Heart left ventricle (tissue), 13 donors: ENCODE measurements around the gene CDKN2B.

Experiments used
- CTCF ChIP-seq, 12 donors: fragments of 200-600 bp; sonication (generic) in 4 of 12; IDR thresholded peaks; one replicate each; pipeline versions ENCODE4 v1.5.0 to v1.8.0; 2018 to 2022; ENCODE audit warnings: antibody characterized with exemption in 12 of 12, mild to moderate bottlenecking in 5 of 12
- POLR2A ChIP-seq, 2 donors: fragments of 450-650 bp; IDR thresholded peaks; one replicate each; pipeline ENCODE4 v1.6.1; 2017; ENCODE audit warnings: antibody characterized with exemption in 2 of 2, mild to moderate bottlenecking in 2 of 2, moderate library complexity in 2 of 2
- donor health status: ischemic (EF 13 %, LVEDD 7.1; RV severe dilation, severe dysfunction).
- donor health status: DM: no; HTN: yes; CAD: no.
- donor health status: DM: no; HTN: no; CAD: no.
- donor health status: ischemic (EF 25% LVEDD 6.9; RV normal size, moderate dysfunction).
- donor health status: ischemic (EF 25% LVEDD 5.7; RV mildly dilated, moderate dysfunction).
- donor health status: ischemic (EF 35%, LVEDD 5.7; RV mildly dilated, moderate dysfunction).
- donor health status: nonischemic (EF 11% LVEDD 7.7; RV severe dilation, severe dysfunction).
- donor health status: DM: yes; HTN: yes; CAD: no.
- donor health status: PGD.
- donor health status: ischemic (EF 29% LVEDD 5.4; RV normal size, mild dysfunction).
- donor health status: nonischemic (EF 23%, LVEDD 6.1; RV moderate dilation, normal function).

- no peak for TF ChIP-seq CTCF (IDR thresholded peaks at IDR 0.05)
- TF ChIP-seq POLR2A (IDR thresholded peaks at IDR 0.05): no peak
Observed at GRCh38 chr9:21982391-21982790, 26.7 kb downstream of the CDKN2B start.
